ENCODE results near the gene ARF6.
"Not testable (repeated sequence)": the region's sequence is repeated elsewhere in the genome, so short reads cannot be mapped to it uniquely, and the experiment has no call there.

The ARF6 gene

DNA sequence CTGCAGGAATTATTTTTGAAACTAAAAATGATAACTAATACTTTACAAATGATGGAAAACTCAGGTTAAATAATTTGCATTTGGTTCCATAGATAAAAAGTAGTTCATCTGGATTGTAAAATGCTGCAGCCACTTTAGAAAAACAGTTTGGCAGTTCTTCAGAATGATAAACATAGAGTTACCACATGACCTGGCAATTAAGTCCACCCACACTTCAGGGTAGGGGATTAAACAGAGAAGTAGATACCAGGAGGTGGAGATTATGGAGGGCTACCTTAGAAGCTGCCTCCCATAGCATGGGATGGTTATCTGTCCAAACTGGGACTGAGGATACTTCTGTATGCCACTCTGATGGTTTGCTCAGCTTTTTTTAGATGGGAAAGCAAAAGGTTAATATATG lies 22.2 kb downstream of the ARF6 start:
- Mint-ChIP-seq H3K9me3 (no peaks in the 10 kb centered on the region), H3K4me3 (no peak overlapping the region)

DNA sequence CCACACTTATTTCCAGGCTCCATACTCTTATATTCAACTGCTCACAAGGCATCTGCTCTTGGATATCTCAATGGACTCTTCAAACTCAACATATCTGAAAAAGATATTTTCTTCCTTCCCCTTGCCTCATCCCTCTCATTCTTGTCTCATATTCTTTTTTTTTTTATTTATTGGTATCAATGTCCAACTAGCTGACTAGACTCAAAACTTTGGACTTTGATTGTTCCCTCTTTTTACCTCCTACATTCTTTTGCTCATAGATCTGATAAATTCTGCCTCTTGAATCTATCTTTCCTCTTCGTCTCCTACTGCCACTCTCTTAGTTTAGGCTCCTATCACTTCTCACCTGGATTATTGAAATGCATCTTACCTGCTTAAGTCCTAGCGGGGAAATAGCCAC lies 25.8 kb downstream of the ARF6 start:
- H3K4me1 Mint-ChIP-seq: peaks cover 26% of the 10 kb centered on the region
- ATAC-seq (no peak), DNase-seq (no peak)
- no peak overlapping the region for H3K27ac Mint-ChIP-seq
- H3K9me3 Mint-ChIP-seq: no peaks in the 10 kb centered on the region
- H3K4me3 Mint-ChIP-seq: no peak overlapping the region
- no peaks in the 10 kb centered on the region for H3K27me3 Mint-ChIP-seq

More for the DNA sequence above, 22.2 kb downstream of the ARF6 start:
- ATAC-seq (no peak), DNase-seq (no peak)
- H3K4me1 Mint-ChIP-seq: peaks cover 19% of the 10 kb centered on the region
- H3K27me3 Mint-ChIP-seq: no peaks in the 10 kb centered on the region
- H3K27ac Mint-ChIP-seq: no peak overlapping the region

- no peak for DNase-seq
- peaks cover 28% of the 10 kb centered on the region for H3K4me1 Mint-ChIP-seq
- H3K27me3 Mint-ChIP-seq: no peaks in the 10 kb centered on the region
- no peak overlapping the region for H3K4me3 Mint-ChIP-seq
- no peak for ATAC-seq
- H3K9me3 Mint-ChIP-seq: no peaks in the 10 kb centered on the region
- H3K27ac Mint-ChIP-seq: no peak overlapping the region
Observed at GRCh38 chr14:49919825-49920659, 27.2 kb downstream of the ARF6 start.

DNA sequence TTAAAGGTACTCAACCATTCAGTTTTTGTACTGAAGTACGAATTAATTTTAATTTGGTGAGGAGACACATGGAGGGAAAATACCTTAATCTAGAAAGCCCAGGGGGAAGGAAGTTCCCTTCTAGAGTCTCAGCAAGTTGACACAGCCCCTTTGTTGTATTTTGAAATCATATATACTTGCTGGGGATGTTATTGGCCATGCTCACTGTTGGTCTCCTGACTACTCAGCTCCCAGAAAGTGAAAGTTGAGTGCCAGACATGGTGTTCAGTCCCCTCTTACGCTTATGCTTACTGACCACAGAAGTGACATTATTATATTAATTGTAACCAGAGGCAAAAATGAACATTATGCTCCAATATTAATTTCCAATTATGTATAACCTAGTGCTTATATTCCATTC lies 28.1 kb downstream of the ARF6 start:
- DNase-seq: no peak
- Mint-ChIP-seq H3K4me3 (no peak overlapping the region), H3K27me3 (no peaks in the 10 kb centered on the region), H3K9me3 (no peaks in the 10 kb centered on the region), H3K27ac (no peak overlapping the region), H3K4me1 (peaks cover 28% of the 10 kb centered on the region)
- ATAC-seq: peak; percentile 69

- DNase-seq (no peak), ATAC-seq (no peak)
- Mint-ChIP-seq H3K9me3 (no peaks in the 10 kb centered on the region), H3K4me1 (peaks cover 28% of the 10 kb centered on the region), H3K27me3 (no peaks in the 10 kb centered on the region), H3K27ac (no peak overlapping the region), H3K4me3 (no peak overlapping the region)
Observed at GRCh38 chr14:49921401-49921800, 28.5 kb downstream of the ARF6 start.

DNA sequence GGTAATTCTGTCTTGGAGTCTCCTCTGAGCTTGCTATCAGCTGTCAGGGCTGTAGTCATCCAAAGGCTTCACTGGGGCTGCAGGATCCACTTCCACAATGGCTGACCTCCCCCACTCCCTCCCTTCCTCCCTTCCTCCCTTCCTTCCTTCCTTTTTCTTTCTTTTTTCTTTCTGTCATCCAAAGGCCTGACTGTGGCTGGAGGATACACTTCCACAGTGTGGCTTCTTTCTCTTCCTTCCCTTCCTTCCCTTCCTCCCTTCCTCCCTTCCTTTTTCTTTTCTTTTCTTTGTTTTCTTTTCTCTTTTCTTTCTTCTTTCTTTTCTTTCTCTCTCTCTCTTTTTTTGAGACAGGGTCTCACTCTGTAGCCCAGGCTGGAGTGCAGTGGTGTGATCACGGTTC lies 30.6 kb downstream of the ARF6 start:
- DNase-seq (no peak), ATAC-seq (no peak)
- H3K27ac Mint-ChIP-seq: peak overlapping the region in 1 of 2 donors; percentile 3
- no peaks in the 10 kb centered on the region for H3K9me3 Mint-ChIP-seq
- H3K4me1 Mint-ChIP-seq: peaks cover 28% of the 10 kb centered on the region
- H3K4me3 Mint-ChIP-seq: no peak overlapping the region
- H3K27me3 Mint-ChIP-seq: no peaks in the 10 kb centered on the region

DNA sequence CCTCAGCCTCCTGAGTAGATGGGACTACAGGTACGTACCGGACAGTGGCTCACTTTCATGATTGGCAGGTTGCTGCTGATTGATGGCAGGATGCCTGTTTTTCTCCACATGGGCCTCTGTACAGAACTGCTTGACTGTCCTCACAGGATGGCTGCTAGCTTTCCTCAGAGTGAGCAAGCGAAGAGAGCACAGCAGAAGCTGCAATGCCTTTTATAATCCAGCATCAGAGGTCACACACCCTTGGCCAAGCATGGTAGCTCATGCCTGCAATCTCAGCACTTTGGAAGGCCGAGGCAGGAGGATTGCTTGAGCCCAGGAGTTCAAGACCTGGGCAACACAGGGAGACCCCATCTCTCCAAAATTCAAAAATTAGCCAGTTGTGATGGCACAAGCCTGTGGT lies 31.0 kb downstream of the ARF6 start:
- ATAC-seq: no peak
- Mint-ChIP-seq H3K4me3 (no peak overlapping the region), H3K27ac (no peak overlapping the region), H3K4me1 (peaks cover 28% of the 10 kb centered on the region), H3K9me3 (no peaks in the 10 kb centered on the region), H3K27me3 (no peaks in the 10 kb centered on the region)
- no peak for DNase-seq

DNA sequence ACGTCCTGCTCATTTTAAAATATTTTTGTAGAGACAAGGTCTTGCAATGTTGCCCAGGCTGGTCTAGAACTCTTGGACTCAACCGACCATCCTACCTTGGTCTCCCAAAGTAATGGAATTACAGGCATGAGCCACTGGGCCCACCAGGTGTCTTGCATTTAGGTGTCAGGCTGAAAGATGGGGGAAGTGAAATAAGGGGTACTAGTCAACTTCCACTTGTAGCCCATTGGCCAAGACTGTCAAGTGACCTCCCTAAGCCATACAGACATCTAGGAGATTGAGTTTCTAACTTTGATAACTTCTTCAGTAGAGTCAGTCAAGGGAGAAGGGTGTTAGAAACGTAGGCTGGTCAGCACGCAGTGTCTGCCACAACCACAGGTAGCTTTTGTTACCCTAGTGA lies 32.0 kb downstream of the ARF6 start:
- H3K9me3 Mint-ChIP-seq: no peaks in the 10 kb centered on the region

GRCh38 chr14:49926803-49927202 lies 33.9 kb downstream of the ARF6 start:
- H3K4me1 Mint-ChIP-seq: peaks cover 8% of the 10 kb centered on the region
- DNase-seq (no peak), ATAC-seq (no peak)
- H3K9me3 Mint-ChIP-seq: no peaks in the 10 kb centered on the region
- H3K27ac Mint-ChIP-seq: no peak overlapping the region
- no peak overlapping the region for H3K4me3 Mint-ChIP-seq
- no peaks in the 10 kb centered on the region for H3K27me3 Mint-ChIP-seq

More for the DNA sequence above, 32.0 kb downstream of the ARF6 start:
- Mint-ChIP-seq H3K27ac (no peak overlapping the region), H3K4me1 (peaks cover 27% of the 10 kb centered on the region), H3K4me3 (no peak overlapping the region), H3K27me3 (no peaks in the 10 kb centered on the region)
- DNase-seq: no peak
- ATAC-seq: no peak

- ATAC-seq (no peak), DNase-seq (no peak)
- Mint-ChIP-seq H3K4me1 (peaks cover 7% of the 10 kb centered on the region), H3K27ac (no peak overlapping the region), H3K27me3 (no peaks in the 10 kb centered on the region), H3K4me3 (no peak overlapping the region), H3K9me3 (no peaks in the 10 kb centered on the region)
Observed at GRCh38 chr14:49928015-49928414, 35.1 kb downstream of the ARF6 start.

DNA sequence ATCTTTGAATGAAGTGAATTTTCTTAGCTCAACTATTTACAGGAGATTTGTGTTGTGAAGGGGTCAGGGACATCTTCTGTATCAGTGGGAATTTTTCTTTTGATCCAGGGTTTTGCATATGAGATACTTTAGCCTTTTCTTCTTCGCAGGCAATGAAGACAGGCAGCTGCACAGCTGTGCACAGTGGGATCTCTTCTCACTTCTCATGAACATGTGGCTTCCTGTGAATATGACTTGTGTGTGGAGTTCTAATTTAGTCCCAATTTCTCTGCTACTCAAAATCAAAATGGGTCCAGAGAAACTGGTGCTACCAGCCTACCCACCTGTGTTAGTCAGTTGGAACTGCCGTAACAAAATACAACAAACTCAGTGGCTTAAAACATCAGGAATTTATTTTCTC lies 37.8 kb downstream of the ARF6 start:
- H3K27ac Mint-ChIP-seq: no peak overlapping the region
- no peaks in the 10 kb centered on the region for H3K4me1 Mint-ChIP-seq
- no peak for DNase-seq
- H3K9me3 Mint-ChIP-seq: no peaks in the 10 kb centered on the region
- no peak overlapping the region for H3K4me3 Mint-ChIP-seq
- no peaks in the 10 kb centered on the region for H3K27me3 Mint-ChIP-seq
- no peak for ATAC-seq

DNA sequence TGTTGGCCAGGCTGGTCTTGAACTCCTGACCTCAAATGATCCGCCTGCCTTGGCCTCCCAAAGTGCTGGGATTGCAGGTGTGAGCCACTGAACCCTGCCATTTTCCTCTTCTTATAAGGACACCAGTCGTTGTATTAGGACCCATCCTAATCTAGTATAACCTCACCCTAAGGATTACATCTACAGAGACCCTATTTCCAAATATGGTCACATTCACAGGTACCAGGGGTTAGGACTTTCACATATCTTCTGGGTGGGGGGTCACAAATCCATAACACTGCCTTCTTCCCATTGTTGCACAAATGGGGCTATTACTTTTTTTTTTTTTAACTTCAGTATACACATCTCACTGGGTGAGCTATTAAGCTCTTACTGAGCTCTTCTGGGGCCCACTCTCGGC lies 38.6 kb downstream of the ARF6 start:
- Mint-ChIP-seq H3K27me3 (no peaks in the 10 kb centered on the region), H3K4me1 (no peaks in the 10 kb centered on the region), H3K4me3 (no peak overlapping the region), H3K9me3 (peaks cover 2 to 7% of the 10 kb centered on the region in 2 donors), H3K27ac (peak overlapping the region in 1 of 2 donors; percentile 74)
- DNase-seq (no peak), ATAC-seq (no peak)

DNA sequence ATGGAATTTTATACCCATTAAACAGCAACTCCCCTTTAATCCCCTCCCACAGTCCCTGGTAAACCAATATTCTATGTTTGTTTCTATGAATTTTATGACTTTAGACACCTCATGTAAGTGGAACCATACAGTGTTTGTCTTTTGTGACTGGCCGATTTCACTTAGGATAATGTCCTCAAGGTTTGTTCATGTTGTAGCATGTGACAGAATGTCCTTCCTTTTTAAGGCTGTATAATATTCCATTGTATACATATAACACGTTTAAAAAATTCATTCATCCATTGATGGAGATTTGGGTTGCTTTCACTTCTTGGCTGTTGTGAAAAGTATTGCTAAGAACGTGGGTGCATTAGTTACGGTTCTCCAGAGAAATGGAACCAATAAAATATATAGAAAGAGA lies 40.2 kb downstream of the ARF6 start:
- DNase-seq: no peak
- Mint-ChIP-seq H3K4me1 (no peaks in the 10 kb centered on the region), H3K4me3 (no peak overlapping the region), H3K9me3 (peaks cover 7 to 17% of the 10 kb centered on the region in 2 donors), H3K27me3 (no peaks in the 10 kb centered on the region), H3K27ac (no peak overlapping the region)
- ATAC-seq: no peak

GRCh38 chr14:49933704-49934103 lies 40.8 kb downstream of the ARF6 start:
- Mint-ChIP-seq H3K27me3 (no peaks in the 10 kb centered on the region), H3K27ac (no peak overlapping the region), H3K4me3 (no peak overlapping the region), H3K9me3 (peaks cover 7 to 23% of the 10 kb centered on the region in 2 donors), H3K4me1 (no peaks in the 10 kb centered on the region)
- no peak for ATAC-seq
- DNase-seq: no peak

- H3K27ac Mint-ChIP-seq: no peak overlapping the region
- H3K9me3 Mint-ChIP-seq: peaks cover 12 to 31% of the 10 kb centered on the region in 2 donors
- H3K4me3 Mint-ChIP-seq: no peak overlapping the region
- no peak for DNase-seq
- no peak for ATAC-seq
- H3K27me3 Mint-ChIP-seq: no peaks in the 10 kb centered on the region
- peaks cover 5% of the 10 kb centered on the region for H3K4me1 Mint-ChIP-seq
Observed at GRCh38 chr14:49934646-49935045, 41.8 kb downstream of the ARF6 start.

- Mint-ChIP-seq H3K27me3 (no peaks in the 10 kb centered on the region), H3K9me3 (peaks cover 12 to 33% of the 10 kb centered on the region in 2 donors), H3K4me1 (peaks cover 13% of the 10 kb centered on the region), H3K27ac (no peak overlapping the region), H3K4me3 (no peak overlapping the region)
- no peak for DNase-seq
- ATAC-seq: no peak
Observed at GRCh38 chr14:49935526-49935925, 42.6 kb downstream of the ARF6 start.

DNA sequence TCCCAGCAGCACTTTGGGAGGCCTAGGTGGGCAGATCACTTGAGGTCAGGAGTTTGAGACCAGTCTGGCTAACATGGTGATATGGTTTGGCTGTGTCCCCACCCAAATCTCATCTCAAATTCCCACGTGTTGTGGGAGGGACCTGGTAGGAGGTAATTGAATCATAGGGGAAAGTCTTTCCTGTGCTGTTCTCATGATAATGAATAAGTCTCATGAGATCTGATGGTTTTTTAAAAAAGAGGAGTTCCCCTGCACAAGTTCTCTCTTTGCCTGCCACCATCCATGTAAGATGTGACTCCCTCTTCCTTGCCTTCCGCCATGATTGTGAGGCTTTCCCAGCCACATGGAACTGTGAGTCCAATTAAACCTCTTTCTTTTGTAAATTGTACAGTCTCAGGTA lies 43.4 kb downstream of the ARF6 start:
- peaks cover 20% of the 10 kb centered on the region for H3K4me1 Mint-ChIP-seq
- ATAC-seq, H3K27ac Mint-ChIP-seq, DNase-seq, H3K4me3 Mint-ChIP-seq, H3K27me3 Mint-ChIP-seq: not testable (repeated sequence)
- peaks cover 12 to 33% of the 10 kb centered on the region in 2 donors for H3K9me3 Mint-ChIP-seq

Measured in stimulated activated naive CD8-positive, alpha-beta T cell treated with anti-CD3 and anti-CD28 coated beads, Interleukin-15, amount 100 ng/mL, for 72 hours (primary cell).